ENCODE results near the gene ULK2. TPM values are rescaled to one million over a fixed set of nuclear protein-coding genes. Genes with fewer than 3 reads are reported as not detected.

The ULK2 gene
- total RNA-seq, 1 donor from 2014 or later: 24.5 TPM

GRCh38 chr17:19762515-19762961 is 105.2 kb downstream of the ULK2 start:
- no peaks in the 10 kb centered on the region for H3K36me3 ChIP-seq (ENCODE audit: control insufficient read depth, insufficient read depth, low read length)
- peaks cover 15% of the 10 kb centered on the region for H3K27me3 ChIP-seq (ENCODE audit: control insufficient read depth, insufficient read depth, low read length)
- H3K4me3 ChIP-seq (ENCODE audit: low read depth, low read length): no peak overlapping the region
- peak; percentile 89 for TF ChIP-seq CTCF (IDR thresholded peaks at IDR 0.05; ENCODE audit: insufficient read depth, low read length, poor library complexity, severe bottlenecking)
- peak; percentile 28 for DNase-seq (ENCODE audit: low read depth)

GRCh38 chr17:19760746-19761145 is 107.0 kb downstream of the ULK2 start:
- DNase-seq (ENCODE audit: low read depth): no peak
- no peaks in the 10 kb centered on the region for H3K36me3 ChIP-seq (ENCODE audit: control insufficient read depth, insufficient read depth, low read length)

GRCh38 chr17:19759568-19760549 is 107.9 kb downstream of the ULK2 start:
- peaks cover 15% of the 10 kb centered on the region for H3K27me3 ChIP-seq (ENCODE audit: control insufficient read depth, insufficient read depth, low read length)
- DNase-seq (ENCODE audit: low read depth): no peak
- TF ChIP-seq CTCF (IDR thresholded peaks at IDR 0.05; ENCODE audit: insufficient read depth, low read length, poor library complexity, severe bottlenecking): no peak
- no peak overlapping the region for H3K4me3 ChIP-seq (ENCODE audit: low read depth, low read length)
- no peaks in the 10 kb centered on the region for H3K36me3 ChIP-seq (ENCODE audit: control insufficient read depth, insufficient read depth, low read length)

More at GRCh38 chr17:19760746-19761145, 107.0 kb downstream of the ULK2 start:
- H3K4me3 ChIP-seq (ENCODE audit: low read depth, low read length): no peak overlapping the region
- TF ChIP-seq CTCF (IDR thresholded peaks at IDR 0.05; ENCODE audit: insufficient read depth, low read length, poor library complexity, severe bottlenecking): no peak
- H3K27me3 ChIP-seq (ENCODE audit: control insufficient read depth, insufficient read depth, low read length): peaks cover 15% of the 10 kb centered on the region

GRCh38 chr17:19757536-19758180 is 110.1 kb downstream of the ULK2 start:
- TF ChIP-seq CTCF (IDR thresholded peaks at IDR 0.05; ENCODE audit: insufficient read depth, low read length, poor library complexity, severe bottlenecking): no peak
- peaks cover 10% of the 10 kb centered on the region for H3K27me3 ChIP-seq (ENCODE audit: control insufficient read depth, insufficient read depth, low read length)
- no peak for DNase-seq (ENCODE audit: low read depth)
- H3K36me3 ChIP-seq (ENCODE audit: control insufficient read depth, insufficient read depth, low read length): no peaks in the 10 kb centered on the region
- no peak overlapping the region for H3K4me3 ChIP-seq (ENCODE audit: low read depth, low read length)

GRCh38 chr17:19756546-19756945 is 111.2 kb downstream of the ULK2 start:
- TF ChIP-seq CTCF (IDR thresholded peaks at IDR 0.05; ENCODE audit: insufficient read depth, low read length, poor library complexity, severe bottlenecking): no peak
- peaks cover 4% of the 10 kb centered on the region for H3K27me3 ChIP-seq (ENCODE audit: control insufficient read depth, insufficient read depth, low read length)
- H3K36me3 ChIP-seq (ENCODE audit: control insufficient read depth, insufficient read depth, low read length): no peaks in the 10 kb centered on the region
- no peak for DNase-seq (ENCODE audit: low read depth)
- H3K4me3 ChIP-seq (ENCODE audit: low read depth, low read length): no peak overlapping the region

Measured in kidney epithelial cell (primary cell).